WTC11 (cell line): ENCODE results near the gene ELP4. TPM values are rescaled to one million over a fixed set of nuclear protein-coding genes. Genes with fewer than 3 reads are reported as not detected.
A peak's percentile ranks its signal among the peaks of the same experiment; 100 is the strongest.

ENCODE experiments used
- ATAC-seq: fragments of 200-7000 bp; cut with Tn5 transposase; 2 replicates; pipeline ENCODE4 v1.10.0; 2021; ENCODE audit warnings: mild to moderate bottlenecking, moderate library complexity
- CTCF ChIA-PET: fragments of 300-600 bp; sonication (Branson Sonifier 250); formaldehyde crosslinking; loops from one replicate; lab custom pipeline; 2021; ENCODE audit warnings: antibody characterized with exemption; lab: Charles Lee
- POLR2A ChIA-PET: fragments of 350-600 bp; sonication (Branson Sonifier 250); formaldehyde crosslinking; loops from one replicate; lab custom pipeline; 2021; ENCODE audit warnings: antibody characterized with exemption; lab: Charles Lee
- DNase-seq: peaks from one replicate; pipeline ENCODE4 v3.0.0; 2021; ENCODE audit warnings: low spot score
- H3K27ac Mint-ChIP-seq: 2 replicates; pipeline ENCODE4 v1.8.0; 2021; ENCODE audit warnings: mixed read lengths
- H3K27me3 Mint-ChIP-seq: 2 replicates; pipeline ENCODE4 v1.8.0; 2021; ENCODE audit warnings: low read depth, mild to moderate bottlenecking, moderate library complexity, mixed read lengths
- H3K36me3 Mint-ChIP-seq: 2 replicates; pipeline ENCODE4 v1.8.0; 2021; ENCODE audit warnings: mixed read lengths
- H3K4me1 Mint-ChIP-seq: 2 replicates; pipeline ENCODE4 v1.8.0; 2022; ENCODE audit warnings: mixed read lengths
- H3K4me3 Mint-ChIP-seq: 2 replicates; pipeline ENCODE4 v1.8.0; 2021; ENCODE audit warnings: mild to moderate bottlenecking, moderate library complexity, mixed read lengths
- H3K9me3 Mint-ChIP-seq: 2 replicates; pipeline ENCODE4 v1.8.0; 2021; ENCODE audit warnings: mixed read lengths
- ATF1 ChIP-seq: sonication (generic); formaldehyde crosslinking; IDR thresholded peaks from 2 replicates; pipeline ENCODE4 v1.8.1; 2023; ENCODE audit warnings: mild to moderate bottlenecking, moderate library complexity, missing genetic modification reagents
- ATF3 ChIP-seq: sonication (generic); formaldehyde crosslinking; conservative IDR thresholded peaks from 2 replicates; pipeline ENCODE4 v1.8.1; 2022; ENCODE audit warnings: mild to moderate bottlenecking, missing genetic modification reagents
- ATF6 ChIP-seq: sonication (generic); formaldehyde crosslinking; IDR thresholded peaks from 2 replicates; pipeline ENCODE4 v1.8.1; 2023; ENCODE audit warnings: mild to moderate bottlenecking, missing genetic modification reagents
- CTCF ChIP-seq: fragments of 200-600 bp; IDR thresholded peaks from 2 replicates; pipeline ENCODE4 v1.8.0; 2022; ENCODE audit warnings: antibody characterized with exemption
- E2F1 ChIP-seq: sonication (generic); formaldehyde crosslinking; IDR thresholded peaks from 2 replicates; pipeline ENCODE4 v1.8.0; 2022; ENCODE audit warnings: mild to moderate bottlenecking, missing genetic modification reagents
- ERG ChIP-seq: fragments of 250-450 bp; sonication (Bioruptor Pico); IDR thresholded peaks from 2 replicates; pipeline ENCODE4 v1.8.0; 2021; ENCODE audit warnings: mild to moderate bottlenecking
- GABPB1 ChIP-seq: sonication (generic); formaldehyde crosslinking; IDR thresholded peaks from 2 replicates; pipeline ENCODE4 v1.8.1; 2023; ENCODE audit warnings: mild to moderate bottlenecking, missing genetic modification reagents
- GTF2I ChIP-seq: fragments of 250-450 bp; sonication (Bioruptor Pico); conservative IDR thresholded peaks from 2 replicates; pipeline ENCODE4 v1.4.0; 2021; ENCODE audit warnings: mild to moderate bottlenecking
- KAT7 ChIP-seq: sonication (generic); formaldehyde crosslinking; IDR thresholded peaks from 2 replicates; pipeline ENCODE4 v1.8.1; 2023; ENCODE audit warnings: missing genetic modification reagents, mild to moderate bottlenecking, borderline replicate concordance
- NFYB ChIP-seq: sonication (generic); formaldehyde crosslinking; conservative IDR thresholded peaks from 2 replicates; pipeline ENCODE4 v1.8.0; 2022; ENCODE audit warnings: low read depth, missing genetic modification reagents
- SMAD3 ChIP-seq: sonication (generic); formaldehyde crosslinking; IDR thresholded peaks from 2 replicates; pipeline ENCODE4 v1.8.0; 2022; ENCODE audit warnings: missing genetic modification reagents, mild to moderate bottlenecking, borderline replicate concordance
- USF1 ChIP-seq: sonication (generic); formaldehyde crosslinking; IDR thresholded peaks from 2 replicates; pipeline ENCODE4 v1.8.0; 2022; ENCODE audit warnings: mild to moderate bottlenecking, missing genetic modification reagents
- USF2 ChIP-seq: sonication (generic); formaldehyde crosslinking; IDR thresholded peaks from 2 replicates; pipeline ENCODE4 v1.8.1; 2023; ENCODE audit warnings: mild to moderate bottlenecking, missing genetic modification reagents, moderate library complexity
- ZNF317 ChIP-seq: sonication (generic); formaldehyde crosslinking; IDR thresholded peaks from 2 replicates; pipeline ENCODE4 v1.8.1; 2023; ENCODE audit warnings: low read depth, mild to moderate bottlenecking, moderate library complexity, missing genetic modification reagents, borderline replicate concordance
- ZNF423 ChIP-seq: fragments of 250-450 bp; sonication (Bioruptor Pico); IDR thresholded peaks from 2 replicates; pipeline ENCODE4 v2.1.2; 2022; ENCODE audit warnings: mild to moderate bottlenecking, moderate library complexity
- ZNF512 ChIP-seq: sonication (generic); formaldehyde crosslinking; IDR thresholded peaks from 2 replicates; pipeline ENCODE4 v1.8.1; 2022; ENCODE audit warnings: missing genetic modification reagents, borderline replicate concordance
- ZNF671 ChIP-seq: fragments of 250-450 bp; sonication (Bioruptor Pico); IDR thresholded peaks from 2 replicates; pipeline ENCODE4 v1.8.0; 2021; ENCODE audit warnings: mild to moderate bottlenecking
- total RNA-seq: library from RNA; stranded (reverse); gene quantifications from 3 replicates; pipeline ENCODE4 v1.2.3, GENCODE V29; 2021

The ELP4 gene
- total RNA-seq, 1 experiment from 2014 or later, result 14.6 TPM

GRCh38 chr11:31783252-31783651, 273.7 kb downstream of the ELP4 start:
- DNase-seq, result no peak
- TF ChIP-seq ZNF423 (no peak), ZNF317 (CRISPR knock-in tag) (no peak), ZNF512 (no peak), ZNF671 (CRISPR knock-in tag) (no peak), KAT7 (CRISPR knock-in tag) (no peak), ATF6 (no peak), SMAD3 (CRISPR knock-in tag) (no peak), USF2 (CRISPR knock-in tag) (no peak), E2F1 (CRISPR knock-in tag) (no peak)
- Mint-ChIP-seq H3K4me3 (no peak overlapping the region), H3K4me1 (peaks cover 5% of the 10 kb centered on the region), H3K36me3 (no peaks in the 10 kb centered on the region), H3K9me3 (no peaks in the 10 kb centered on the region), H3K27me3 (no peaks in the 10 kb centered on the region), H3K27ac (no peak overlapping the region)
- CTCF ChIA-PET, result no interaction called here
- POLR2A ChIA-PET, result no interaction called here
- ATAC-seq, result no peak

GRCh38 chr11:31784611-31785010, 275.0 kb downstream of the ELP4 start:
- H3K36me3 Mint-ChIP-seq, result no peaks in the 10 kb centered on the region
- TF ChIP-seq ATF1 (CRISPR knock-in tag), result no peak
- no peak for ATAC-seq
- no peaks in the 10 kb centered on the region for H3K27me3 Mint-ChIP-seq
- no peaks in the 10 kb centered on the region for H3K9me3 Mint-ChIP-seq
- H3K27ac Mint-ChIP-seq, result no peak overlapping the region
- POLR2A ChIA-PET, result no interaction called here
- H3K4me3 Mint-ChIP-seq, result no peak overlapping the region
- H3K4me1 Mint-ChIP-seq, result peaks cover 5% of the 10 kb centered on the region
- CTCF ChIA-PET, result no interaction called here
- no peak for DNase-seq

GRCh38 chr11:31786996-31787685, 277.6 kb downstream of the ELP4 start:
- no peaks in the 10 kb centered on the region for H3K9me3 Mint-ChIP-seq
- ATAC-seq (peak; percentile 57), DNase-seq (no peak)
- CTCF ChIA-PET, result interaction anchor here (0.7 to 2.0 kb wide), 3 partner anchors 11 to 389 kb away, joined by 3 to 7 read pairs (median 3); no protein-coding TSS in a partner anchor
- H3K4me1 Mint-ChIP-seq, result peaks cover 4% of the 10 kb centered on the region; the same call in 1 of the 2 replicates
- no peak overlapping the region for H3K4me3 Mint-ChIP-seq
- no peak overlapping the region for H3K27ac Mint-ChIP-seq
- H3K27me3 Mint-ChIP-seq, result no peaks in the 10 kb centered on the region; the same call in 1 of the 2 replicates
- no peaks in the 10 kb centered on the region for H3K36me3 Mint-ChIP-seq
- POLR2A ChIA-PET, result no interaction called here
- TF ChIP-seq CTCF, result no peak
- TF ChIP-seq NFYB, result no peak
- no peak for TF ChIP-seq GABPB1 (CRISPR knock-in tag)
- no peak for TF ChIP-seq E2F1 (CRISPR knock-in tag)
- no peak for TF ChIP-seq GTF2I (CRISPR knock-in tag)
- TF ChIP-seq ATF3, result no peak
- no peak for TF ChIP-seq ERG (CRISPR knock-in tag)
- no peak for TF ChIP-seq USF1 (CRISPR knock-in tag)
- no peak for TF ChIP-seq ZNF512
